ENCODE data around the gene CARM1.
"Not testable (repeated sequence)": the region's sequence is repeated elsewhere in the genome, so short reads cannot be mapped to it uniquely, and the experiment has no call there.

CARM1 gene

DNA sequence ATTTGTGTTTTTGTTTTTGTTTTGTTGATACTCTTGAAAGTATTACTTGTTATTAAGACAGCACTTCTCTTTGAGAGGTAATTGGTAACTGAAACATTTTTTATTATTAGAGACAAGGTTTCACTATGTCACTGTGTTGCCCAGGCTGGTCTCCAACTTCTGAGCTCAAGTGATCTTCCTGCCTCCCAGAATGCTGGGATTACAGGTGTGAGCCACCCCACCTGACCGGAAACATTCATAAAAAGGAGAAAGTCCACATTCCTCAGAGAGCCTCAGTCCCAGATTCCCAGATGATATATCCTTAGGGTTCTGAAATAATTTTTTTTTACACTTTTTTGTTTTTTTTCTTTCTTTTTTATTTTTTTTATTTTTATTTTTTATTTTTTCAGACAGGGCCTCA, 2.7 kb downstream of the CARM1 start:
- Histone ChIP-seq H3K9ac (ENCODE audit: low read depth in 1 of 2, low read length in 2 of 2) (no peak overlapping the region), H3K27me3 (ENCODE audit: control insufficient read depth in 1 of 2, insufficient read depth in 2 of 2, low read length in 2 of 2) (no peaks in the 10 kb centered on the region), H3K36me3 (ENCODE audit: control insufficient read depth in 1 of 2, insufficient read depth in 2 of 2, low read length in 2 of 2) (no peaks in the 10 kb centered on the region), H3K9me3 (ENCODE audit: control insufficient read depth in 1 of 2, low read length in 2 of 2) (no peaks in the 10 kb centered on the region), H3K4me3 (ENCODE audit: low read depth in 1 of 2, low read length in 2 of 2) (no peak overlapping the region), H3K27ac (ENCODE audit: low read depth, low read length) (no peak overlapping the region), H3K4me1 (ENCODE audit: control insufficient read depth in 1 of 2, insufficient read depth in 2 of 2, low read length in 2 of 2) (peaks cover 8 to 17% of the 10 kb centered on the region in 2 donors)

DNA sequence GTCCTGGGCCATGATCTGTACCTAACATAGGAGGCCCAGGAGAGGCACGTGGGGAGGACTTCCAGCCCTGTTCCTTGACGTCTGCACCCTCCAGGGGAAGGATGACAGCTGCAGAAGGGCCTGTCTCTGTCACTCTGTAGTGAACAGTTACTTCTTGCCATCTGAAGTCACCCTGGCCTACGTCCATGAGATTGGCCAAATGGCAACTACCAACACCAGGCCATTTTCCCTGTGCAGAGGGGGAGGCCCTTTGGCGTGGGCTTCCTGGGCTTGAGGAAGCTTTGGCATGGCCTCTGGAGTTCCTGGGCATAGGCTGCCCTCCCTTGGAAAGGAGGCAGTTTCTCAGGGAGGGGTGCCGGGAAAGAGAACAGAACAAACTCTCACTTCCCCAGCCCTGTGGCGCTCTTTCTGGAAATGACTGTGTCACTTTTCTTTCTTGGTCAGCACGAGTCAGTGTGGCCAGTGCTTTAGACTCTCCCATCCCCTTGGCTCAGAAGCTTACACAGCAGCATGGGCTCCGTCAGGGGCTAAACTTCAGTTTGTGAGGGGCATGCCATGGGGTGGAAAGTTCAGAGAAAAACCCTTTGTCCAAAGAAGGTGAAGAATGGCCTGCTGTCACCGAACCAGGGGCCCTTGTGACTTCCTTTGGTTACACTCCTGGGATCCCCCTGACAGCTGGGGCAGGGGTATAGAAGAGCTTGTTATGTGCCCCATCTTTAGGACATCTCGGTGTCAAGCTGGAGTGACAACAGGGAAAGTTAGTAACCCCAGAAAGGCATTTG, 5.3 kb downstream of the CARM1 start:
- Histone ChIP-seq H3K9ac (ENCODE audit: low read depth in 1 of 2, low read length in 2 of 2) (no peak overlapping the region), H3K27me3 (ENCODE audit: control insufficient read depth in 1 of 2, insufficient read depth in 2 of 2, low read length in 2 of 2) (no peaks in the 10 kb centered on the region), H3K4me3 (ENCODE audit: low read depth in 1 of 2, low read length in 2 of 2) (no peak overlapping the region), H3K27ac (ENCODE audit: low read depth, low read length) (no peak overlapping the region), H3K4me1 (ENCODE audit: control insufficient read depth in 1 of 2, insufficient read depth in 2 of 2, low read length in 2 of 2) (peaks cover 8 to 17% of the 10 kb centered on the region in 2 donors), H3K36me3 (ENCODE audit: control insufficient read depth in 1 of 2, insufficient read depth in 2 of 2, low read length in 2 of 2) (no peaks in the 10 kb centered on the region), H3K9me3 (ENCODE audit: control insufficient read depth in 1 of 2, low read length in 2 of 2) (no peaks in the 10 kb centered on the region)

DNA sequence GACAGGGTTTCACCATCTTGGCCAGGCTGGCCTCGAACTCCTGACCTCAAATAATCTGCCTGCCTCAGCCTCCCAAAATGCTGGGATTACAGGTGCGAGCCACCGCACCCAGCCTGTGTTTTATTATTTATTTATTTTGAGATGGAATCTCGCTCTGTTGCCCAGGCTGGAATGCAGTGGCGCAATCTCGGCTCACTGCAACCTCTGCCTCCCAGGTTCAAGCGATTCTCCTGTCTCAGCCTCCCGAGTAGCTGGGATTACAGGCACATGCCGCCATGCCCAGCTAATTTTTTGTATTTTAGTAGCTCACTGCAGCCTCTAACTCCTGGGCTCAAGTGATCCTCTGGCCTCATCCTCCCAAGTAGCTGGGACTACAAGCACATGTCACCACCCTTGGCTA, 6.3 kb downstream of the CARM1 start:
- H3K27ac ChIP-seq (ENCODE audit: low read depth, low read length); H3K9ac ChIP-seq (ENCODE audit: low read depth in 1 of 2, low read length in 2 of 2); H3K4me3 ChIP-seq (ENCODE audit: low read depth in 1 of 2, low read length in 2 of 2); H3K36me3 ChIP-seq (ENCODE audit: control insufficient read depth in 1 of 2, insufficient read depth in 2 of 2, low read length in 2 of 2); H3K27me3 ChIP-seq (ENCODE audit: control insufficient read depth in 1 of 2, insufficient read depth in 2 of 2, low read length in 2 of 2); H3K9me3 ChIP-seq (ENCODE audit: control insufficient read depth in 1 of 2, low read length in 2 of 2): not testable (repeated sequence)
- peaks cover 7 to 17% of the 10 kb centered on the region in 2 donors for H3K4me1 ChIP-seq (ENCODE audit: control insufficient read depth in 1 of 2, insufficient read depth in 2 of 2, low read length in 2 of 2)

DNA sequence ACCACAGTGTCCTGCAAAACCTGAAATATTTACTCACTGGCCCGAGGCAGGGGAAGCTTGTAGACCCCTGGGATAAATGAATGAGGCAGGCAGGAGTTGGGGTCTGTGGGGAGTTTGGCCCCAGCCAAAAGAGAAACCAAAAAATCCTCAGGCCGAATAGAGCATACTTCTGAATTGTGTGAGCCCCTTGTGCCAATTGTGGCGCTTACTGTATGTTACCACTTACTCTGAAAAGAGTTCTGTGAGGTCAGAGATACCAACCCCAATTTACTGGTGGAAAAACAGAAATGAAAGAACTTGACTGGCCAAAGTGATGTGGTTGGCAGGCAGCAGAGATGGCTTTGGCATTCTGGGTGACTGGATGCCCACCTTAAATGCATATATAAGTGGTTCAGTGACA, 6.9 kb downstream of the CARM1 start:
- Histone ChIP-seq H3K9ac (ENCODE audit: low read depth in 1 of 2, low read length in 2 of 2) (no peak overlapping the region), H3K27me3 (ENCODE audit: control insufficient read depth in 1 of 2, insufficient read depth in 2 of 2, low read length in 2 of 2) (no peaks in the 10 kb centered on the region), H3K27ac (ENCODE audit: low read depth, low read length) (no peak overlapping the region), H3K4me1 (ENCODE audit: control insufficient read depth in 1 of 2, insufficient read depth in 2 of 2, low read length in 2 of 2) (peaks cover under 1 to 12% of the 10 kb centered on the region in 2 donors), H3K36me3 (ENCODE audit: control insufficient read depth in 1 of 2, insufficient read depth in 2 of 2, low read length in 2 of 2) (no peaks in the 10 kb centered on the region), H3K4me3 (ENCODE audit: low read depth in 1 of 2, low read length in 2 of 2) (no peak overlapping the region), H3K9me3 (ENCODE audit: control insufficient read depth in 1 of 2, low read length in 2 of 2) (no peaks in the 10 kb centered on the region)

DNA sequence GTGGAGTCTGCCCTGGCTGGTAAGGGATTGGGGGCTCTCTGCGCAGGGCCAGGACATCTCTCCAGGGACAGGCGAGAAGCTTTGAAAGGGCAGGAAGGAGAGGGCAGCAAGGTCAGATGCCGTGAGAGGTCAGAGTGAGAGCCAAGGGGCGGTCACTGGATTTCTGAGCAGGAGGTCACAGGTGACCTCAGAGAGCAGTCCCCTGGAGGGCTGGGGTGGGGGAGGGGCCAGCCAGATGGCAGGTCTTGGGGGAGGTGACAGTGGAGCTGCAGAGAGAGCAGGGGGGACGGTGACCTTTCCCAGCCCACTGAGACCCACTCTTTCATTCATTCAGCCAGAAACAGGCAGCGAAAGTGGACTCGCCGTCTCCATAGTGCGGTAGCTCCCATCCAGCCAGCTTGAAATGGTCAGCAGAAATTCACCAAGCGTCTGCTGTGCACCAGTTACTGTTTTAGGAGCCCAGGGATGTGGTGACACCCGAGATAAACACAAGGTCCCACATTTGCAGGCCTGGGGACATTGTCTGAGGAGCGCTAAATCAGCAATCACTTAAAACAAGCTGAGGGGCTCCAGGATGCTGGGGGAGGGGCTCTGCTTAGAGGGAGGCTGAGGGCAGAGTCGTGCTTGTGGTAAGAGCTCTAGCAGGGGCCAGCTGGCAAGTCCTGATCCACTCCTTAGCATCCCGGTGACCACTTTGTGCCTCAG, 10.2 kb downstream of the CARM1 start:
- H3K9me3 ChIP-seq (ENCODE audit: control insufficient read depth in 1 of 2, low read length in 2 of 2): no peaks in the 10 kb centered on the region
- peaks cover 0 to 8% of the 10 kb centered on the region in 2 donors for H3K4me1 ChIP-seq (ENCODE audit: control insufficient read depth in 1 of 2, insufficient read depth in 2 of 2, low read length in 2 of 2)
- no peaks in the 10 kb centered on the region for H3K36me3 ChIP-seq (ENCODE audit: control insufficient read depth in 1 of 2, insufficient read depth in 2 of 2, low read length in 2 of 2)
- H3K27me3 ChIP-seq (ENCODE audit: control insufficient read depth in 1 of 2, insufficient read depth in 2 of 2, low read length in 2 of 2): no peaks in the 10 kb centered on the region
- H3K4me3 ChIP-seq (ENCODE audit: low read depth in 1 of 2, low read length in 2 of 2): no peak overlapping the region
- H3K9ac ChIP-seq (ENCODE audit: low read depth in 1 of 2, low read length in 2 of 2): no peak overlapping the region
- no peak overlapping the region for H3K27ac ChIP-seq (ENCODE audit: low read depth, low read length)

DNA sequence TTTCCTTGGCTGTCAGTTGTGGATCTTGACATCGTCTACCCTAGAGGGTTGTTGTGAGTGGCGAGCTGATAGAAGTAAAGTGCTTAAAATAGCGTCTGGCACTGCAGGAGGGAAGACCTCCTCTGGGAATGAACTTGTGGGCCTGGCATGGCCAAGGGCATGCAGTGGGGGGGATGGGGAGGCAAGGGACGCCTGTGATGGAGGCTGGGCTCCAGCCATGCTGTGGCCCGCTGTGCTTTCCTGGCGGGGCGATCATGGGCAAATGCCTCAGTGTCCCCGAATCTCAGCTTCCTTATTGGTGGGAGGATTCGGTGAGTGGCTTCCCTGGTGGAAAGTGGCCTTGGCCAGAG, 10.7 kb downstream of the CARM1 start:
- no peak overlapping the region for H3K4me3 ChIP-seq (ENCODE audit: low read depth in 1 of 2, low read length in 2 of 2)
- no peaks in the 10 kb centered on the region for H3K9me3 ChIP-seq (ENCODE audit: control insufficient read depth in 1 of 2, low read length in 2 of 2)
- H3K4me1 ChIP-seq (ENCODE audit: control insufficient read depth in 1 of 2, insufficient read depth in 2 of 2, low read length in 2 of 2): peaks cover 0 to 8% of the 10 kb centered on the region in 2 donors
- H3K27ac ChIP-seq (ENCODE audit: low read depth, low read length): no peak overlapping the region
- H3K36me3 ChIP-seq (ENCODE audit: control insufficient read depth in 1 of 2, insufficient read depth in 2 of 2, low read length in 2 of 2): no peaks in the 10 kb centered on the region
- H3K27me3 ChIP-seq (ENCODE audit: control insufficient read depth in 1 of 2, insufficient read depth in 2 of 2, low read length in 2 of 2): no peaks in the 10 kb centered on the region
- H3K9ac ChIP-seq (ENCODE audit: low read depth in 1 of 2, low read length in 2 of 2): no peak overlapping the region

DNA sequence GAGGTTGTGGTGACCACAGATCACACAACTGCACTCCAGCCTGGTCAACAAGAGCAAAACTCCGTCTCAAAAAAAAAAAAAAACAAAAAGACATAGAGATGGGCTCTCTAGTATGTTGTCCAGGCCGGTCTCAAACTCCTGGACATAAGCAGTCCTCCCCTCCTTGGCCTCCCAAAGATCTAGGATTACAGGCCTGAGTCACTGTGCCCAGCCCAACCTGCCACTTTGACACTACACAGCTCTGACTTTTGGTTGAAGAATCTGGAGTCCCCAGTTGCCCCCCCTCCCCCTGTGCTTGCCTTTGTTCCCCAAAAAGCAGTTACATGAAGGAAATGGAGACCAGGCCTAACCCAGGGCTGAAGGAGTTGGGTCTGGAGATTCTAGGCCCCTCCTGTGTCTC, 12.9 kb downstream of the CARM1 start:
- Histone ChIP-seq H3K9ac (ENCODE audit: low read depth in 1 of 2, low read length in 2 of 2) (no peak overlapping the region), H3K36me3 (ENCODE audit: control insufficient read depth in 1 of 2, insufficient read depth in 2 of 2, low read length in 2 of 2) (no peaks in the 10 kb centered on the region), H3K4me1 (ENCODE audit: control insufficient read depth in 1 of 2, insufficient read depth in 2 of 2, low read length in 2 of 2) (peaks cover 2 to 6% of the 10 kb centered on the region in 2 donors), H3K9me3 (ENCODE audit: control insufficient read depth in 1 of 2, low read length in 2 of 2) (no peaks in the 10 kb centered on the region), H3K27me3 (ENCODE audit: control insufficient read depth in 1 of 2, insufficient read depth in 2 of 2, low read length in 2 of 2) (no peaks in the 10 kb centered on the region), H3K27ac (ENCODE audit: low read depth, low read length) (no peak overlapping the region), H3K4me3 (ENCODE audit: low read depth in 1 of 2, low read length in 2 of 2) (no peak overlapping the region)

DNA sequence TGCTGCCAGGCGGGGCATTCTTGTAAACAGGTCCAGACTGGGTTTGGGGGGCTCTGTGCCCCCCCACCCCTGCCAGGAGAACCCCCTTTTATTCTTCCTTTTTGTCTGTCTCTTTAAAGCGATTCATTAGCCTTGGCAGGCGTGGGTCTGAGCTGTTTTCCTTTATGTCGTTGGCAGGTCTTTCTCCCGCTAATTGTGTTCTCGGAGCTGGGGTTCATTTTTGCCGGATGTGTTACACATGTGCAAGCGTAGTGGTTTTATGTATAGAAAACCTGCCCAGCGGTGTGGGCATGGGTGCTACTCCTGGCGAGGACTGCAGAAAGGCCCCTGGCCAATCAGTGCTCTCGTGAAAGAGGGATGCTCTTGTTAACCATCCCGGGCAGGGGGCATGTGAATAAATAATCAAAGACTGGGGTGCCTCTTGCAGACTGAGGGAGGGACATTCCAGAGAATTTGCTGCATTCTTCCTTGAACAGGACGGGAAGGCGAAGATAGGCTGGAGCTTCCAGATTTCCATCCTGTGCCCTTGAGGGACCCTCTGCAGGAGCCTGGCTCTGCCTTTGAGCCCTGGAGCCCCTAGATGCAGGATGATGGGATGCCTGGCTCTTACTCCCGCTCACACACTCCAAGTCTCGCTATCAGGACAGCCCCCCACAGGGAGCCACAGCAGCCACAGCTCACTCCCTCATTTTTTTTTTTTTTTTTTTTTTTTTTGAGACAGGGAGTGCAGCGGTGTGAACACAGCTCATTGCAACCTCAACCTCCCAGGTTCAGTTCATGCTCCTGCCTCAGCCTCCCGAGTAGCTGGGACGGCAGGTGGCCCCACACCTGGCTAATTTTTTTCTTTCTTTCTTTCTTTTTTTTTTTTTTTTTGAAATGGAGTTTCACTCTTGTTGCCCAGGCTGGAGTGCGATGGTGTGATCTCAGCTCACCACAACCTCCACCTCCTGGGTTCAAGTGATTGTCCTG, 14.1 kb downstream of the CARM1 start:
- no peaks in the 10 kb centered on the region for H3K9me3 ChIP-seq (ENCODE audit: control insufficient read depth in 1 of 2, low read length in 2 of 2)
- H3K4me1 ChIP-seq (ENCODE audit: control insufficient read depth in 1 of 2, insufficient read depth in 2 of 2, low read length in 2 of 2): peaks cover 0 to 6% of the 10 kb centered on the region in 2 donors
- no peak overlapping the region for H3K27ac ChIP-seq (ENCODE audit: low read depth, low read length)
- no peak overlapping the region for H3K9ac ChIP-seq (ENCODE audit: low read depth in 1 of 2, low read length in 2 of 2)
- H3K4me3 ChIP-seq (ENCODE audit: low read depth in 1 of 2, low read length in 2 of 2): no peak overlapping the region
- no peaks in the 10 kb centered on the region for H3K27me3 ChIP-seq (ENCODE audit: control insufficient read depth in 1 of 2, insufficient read depth in 2 of 2, low read length in 2 of 2)
- no peaks in the 10 kb centered on the region for H3K36me3 ChIP-seq (ENCODE audit: control insufficient read depth in 1 of 2, insufficient read depth in 2 of 2, low read length in 2 of 2)

DNA sequence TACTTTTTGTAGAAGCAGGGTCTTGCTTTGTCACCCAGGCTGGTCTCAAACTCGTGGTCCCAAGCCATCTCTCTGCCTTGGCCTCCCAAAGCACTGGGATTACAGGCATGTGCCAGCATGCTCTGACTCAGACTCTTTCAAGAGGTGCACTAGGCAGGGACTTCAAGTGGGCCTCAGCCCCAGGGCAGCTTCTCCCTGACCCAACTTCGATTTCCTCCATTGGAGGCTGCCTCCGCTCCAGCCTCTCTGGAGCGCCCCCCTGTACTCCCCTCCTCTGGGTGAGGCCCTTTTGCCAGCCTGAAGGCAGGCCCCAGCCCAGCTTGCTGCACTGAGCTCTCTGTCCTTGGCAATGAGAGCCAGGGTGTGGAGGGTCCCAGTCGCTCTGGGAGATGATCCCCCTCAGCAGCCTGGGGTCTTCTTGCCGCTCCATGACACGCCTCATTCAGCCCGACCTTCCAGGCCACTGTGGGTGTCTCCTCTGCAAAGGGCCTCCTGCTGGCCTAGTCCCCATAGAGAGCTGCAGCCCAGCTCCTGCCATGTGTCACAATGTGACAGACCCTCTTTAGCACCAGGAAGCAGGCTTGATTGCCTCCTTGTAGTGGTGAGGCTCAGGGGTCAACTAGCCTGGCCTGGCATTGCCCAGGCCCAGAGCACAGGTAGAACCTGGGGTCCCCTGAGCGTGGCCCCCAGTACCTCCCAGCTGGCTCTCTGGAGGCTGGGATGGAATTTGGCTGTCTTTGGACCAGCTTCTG, 16.4 kb downstream of the CARM1 start:
- Histone ChIP-seq H3K9ac (ENCODE audit: low read depth in 1 of 2, low read length in 2 of 2) (no peak overlapping the region), H3K9me3 (ENCODE audit: control insufficient read depth in 1 of 2, low read length in 2 of 2) (no peaks in the 10 kb centered on the region), H3K27ac (ENCODE audit: low read depth, low read length) (no peak overlapping the region), H3K4me1 (ENCODE audit: control insufficient read depth in 1 of 2, insufficient read depth in 2 of 2, low read length in 2 of 2) (peaks cover 6 to 17% of the 10 kb centered on the region in 2 donors), H3K36me3 (ENCODE audit: control insufficient read depth in 1 of 2, insufficient read depth in 2 of 2, low read length in 2 of 2) (no peaks in the 10 kb centered on the region), H3K4me3 (ENCODE audit: low read depth in 1 of 2, low read length in 2 of 2) (no peak overlapping the region), H3K27me3 (ENCODE audit: control insufficient read depth in 1 of 2, insufficient read depth in 2 of 2, low read length in 2 of 2) (no peaks in the 10 kb centered on the region)

All from duodenal mucosa (tissue), 2 donors.